Psoas muscle (tissue), 8 donors: ENCODE data around the gene AP1M2. TPM values are rescaled to one million over a fixed set of nuclear protein-coding genes. Genes with fewer than 3 reads are reported as not detected.

Source experiments
- ATAC-seq, 4 donors: fragments of 200-7000 bp; cut with Tn5 transposase; one replicate each; pipeline ENCODE4 v1.9.1; 2020; ENCODE audit warnings: moderate library complexity in 3 of 4, mild to moderate bottlenecking in 2 of 4
- DNase-seq, 2 donors: peaks; one replicate each; pipeline ENCODE4 v3.0.0-alpha.2; 2020
- H3K27ac ChIP-seq: fragments of 200-600 bp; one replicate; pipeline ENCODE4 v1.8.0; 2022
- H3K27me3 ChIP-seq, 3 donors: fragments of 200-600 bp in 1 of 3; one replicate each; pipeline versions ENCODE4 v1.6.1 to v1.8.0; 2013 to 2022; ENCODE audit warnings: low read length in 2 of 3, mild to moderate bottlenecking in 2 of 3, moderate library complexity in 1 of 3; ENCODE audit not compliant: insufficient read depth in 3 of 3
- H3K36me3 ChIP-seq, 2 donors: fragments of 200-600 bp in 1 of 2; one replicate each; pipeline versions ENCODE4 v1.6.1 to v1.8.0; 2013 to 2022; ENCODE audit warnings: low read depth in 1 of 2, mild to moderate bottlenecking in 1 of 2, moderate library complexity in 1 of 2; ENCODE audit not compliant: insufficient read depth in 1 of 2
- H3K4me1 ChIP-seq: fragments of 200-600 bp; one replicate; pipeline ENCODE4 v1.8.0; 2022
- H3K4me3 ChIP-seq: fragments of 200-600 bp; one replicate; pipeline ENCODE4 v1.8.0; 2022; ENCODE audit warnings: mild to moderate bottlenecking
- H3K9me3 ChIP-seq: fragments of 200-600 bp; one replicate; pipeline ENCODE4 v1.8.0; 2022
- CTCF ChIP-seq: fragments of 200-600 bp; IDR thresholded peaks from one replicate; pipeline ENCODE4 v1.8.0; 2022; ENCODE audit warnings: antibody characterized with exemption
- WGBS, 3 donors: extraction: QIAGEN DNeasy Blood & Tissue Kit; methylation state at CpG; one replicate each; pipeline versions ENCODE4 v1.1.6 to v1.1.7; 2013; 5-methylcytosine and 5-hydroxymethylcytosine counted together
- intact Hi-C, 2 donors: fragments of 100-400 bp; cut with DNase I; formaldehyde crosslinking; loops; one replicate each; pipeline versions ENCODE4 v1.11.0 to v1.14.2; 2022
- polyA plus RNA-seq, 3 donors: library from polyadenylated mRNA; stranded (reverse); fragments of 200-250 nt; gene quantifications; one replicate each; pipeline ENCODE4 v1.2.3, GENCODE V29; 2013
- total RNA-seq, 4 donors: library from RNA; stranded (reverse); fragmentation: NEBNext Ultra II Directional in 2 of 4; extraction: Animal tissue kit (Norgen Biotek cat#: 25700) in 2 of 4; gene quantifications; one replicate each; pipeline versions ENCODE4 v1.2.1 to v1.2.4, GENCODE V29; 2021 to 2023
- donor health status: healthy with polysubstance abuse.
- donor health status: DM: no; HTN: no; CAD: no; lungs with moderate emphysema.
- donor health status: Bipolar disorder and iron deficiency.
- donor health status: healthy.
- donor health status: DM: yes; HTN: yes; CAD: no.
- donor health status: DM: no; HTN: no; CAD: no.
- donor health status: DM: no; HTN: no; CAD: no.
- donor health status: DM: yes; HTN: yes; CAD: no.

Gene AP1M2
- total and polyA plus RNA-seq, 7 donors = 0.13 TPM; not detected in 6

GRCh38 chr19:10603873-10604459, 16.9 kb upstream of the AP1M2 start:
- peak overlapping the region; percentile 81 for H3K27ac ChIP-seq
- no peak for DNase-seq
- H3K4me1 ChIP-seq = peaks cover 16% of the 10 kb centered on the region
- H3K27me3 ChIP-seq = no peaks in the 10 kb centered on the region
- TF ChIP-seq CTCF = no peak
- peak overlapping the region; percentile 100 for H3K4me3 ChIP-seq
- intact Hi-C loops = no loop called here
- ATAC-seq = no peak
- H3K9me3 ChIP-seq = no peaks in the 10 kb centered on the region
- WGBS, 3 donors = 33 to 61% (median 40%) methylated on average over 9 of the region's 9 CpGs
- H3K36me3 ChIP-seq = no peaks in the 10 kb centered on the region

GRCh38 chr19:10603084-10603872, 16.2 kb upstream of the AP1M2 start:
- TF ChIP-seq CTCF = no peak
- ATAC-seq (peak; percentile 11 to 26 (median 20)), DNase-seq (peak; percentile 47 to 69)
- peaks cover 16% of the 10 kb centered on the region for H3K4me1 ChIP-seq
- H3K27me3 ChIP-seq = no peaks in the 10 kb centered on the region
- WGBS, 3 donors = 9 to 20% (median 12%) methylated on average over 17 to 19 of the region's 19 CpGs
- H3K27ac ChIP-seq = peak overlapping the region; percentile 81
- no peaks in the 10 kb centered on the region for H3K9me3 ChIP-seq
- peak overlapping the region; percentile 100 for H3K4me3 ChIP-seq
- H3K36me3 ChIP-seq = no peaks in the 10 kb centered on the region
- intact Hi-C loops = no loop called here

- intact Hi-C loops = no loop called here
- WGBS, 3 donors = 0 to 1% (median 0%) methylated on average over 35 to 76 of the region's 76 CpGs
- DNase-seq (peak; percentile 89 to 91), ATAC-seq (peak; percentile 98 to 100 (median 98))
- H3K27me3 ChIP-seq = no peaks in the 10 kb centered on the region
- no peak for TF ChIP-seq CTCF
- peaks cover 16% of the 10 kb centered on the region for H3K4me1 ChIP-seq
- peak overlapping the region; percentile 81 for H3K27ac ChIP-seq
- H3K9me3 ChIP-seq = no peaks in the 10 kb centered on the region
- peak overlapping the region; percentile 100 for H3K4me3 ChIP-seq
- H3K36me3 ChIP-seq = no peaks in the 10 kb centered on the region
These were observed 15.4 kb upstream of the AP1M2 start for GRCh38 chr19:10602330-10603083.

- WGBS, 3 donors = 18 to 28% (median 21%) methylated on average over 7 of the region's 7 CpGs
- H3K9me3 ChIP-seq = no peaks in the 10 kb centered on the region
- DNase-seq (no peak), ATAC-seq (no peak)
- intact Hi-C loops = no loop called here
- H3K36me3 ChIP-seq = no peaks in the 10 kb centered on the region
- H3K27ac ChIP-seq = no peak overlapping the region
- no peaks in the 10 kb centered on the region for H3K27me3 ChIP-seq
- peak overlapping the region; percentile 100 for H3K4me3 ChIP-seq
- peaks cover 16% of the 10 kb centered on the region for H3K4me1 ChIP-seq
- no peak for TF ChIP-seq CTCF
These were observed 14.9 kb upstream of the AP1M2 start for GRCh38 chr19:10601999-10602329.
